KOPT-K1 (cell line): ENCODE results near the gene NRIP1.

ENCODE experiments used
- H3K27ac ChIP-seq: fragments of 200-600 bp; sonication (generic); 2 replicates; pipeline ENCODE4 v1.5.1; 2016; ENCODE audit warnings: antibody characterized with exemption, mild to moderate bottlenecking, low read depth, low read length; ENCODE audit not compliant: poor library complexity, severe bottlenecking
- H3K36me3 ChIP-seq: fragments of 200-600 bp; sonication (generic); 2 replicates; pipeline ENCODE4 v1.5.1; 2017; ENCODE audit warnings: antibody characterized with exemption, mild to moderate bottlenecking, low read length, moderate library complexity; ENCODE audit not compliant: insufficient read depth
- H3K9me3 ChIP-seq: fragments of 200-600 bp; sonication (generic); 2 replicates; pipeline ENCODE4 v1.5.1; 2017; ENCODE audit warnings: antibody characterized with exemption, low read length, mild to moderate bottlenecking; ENCODE audit not compliant: insufficient read depth, poor library complexity, severe bottlenecking

Gene NRIP1

GRCh38 chr21:15058854-15059263 is 5.9 kb downstream of the NRIP1 start:
- H3K36me3 ChIP-seq = no peaks in the 10 kb centered on the region
- H3K27ac ChIP-seq = no peak overlapping the region
- H3K9me3 ChIP-seq = no peaks in the 10 kb centered on the region

GRCh38 chr21:15057285-15057684 is 7.5 kb downstream of the NRIP1 start:
- no peaks in the 10 kb centered on the region for H3K9me3 ChIP-seq
- H3K36me3 ChIP-seq = no peaks in the 10 kb centered on the region
- H3K27ac ChIP-seq = no peak overlapping the region

- Histone ChIP-seq H3K27ac (no peak overlapping the region), H3K36me3 (no peaks in the 10 kb centered on the region), H3K9me3 (no peaks in the 10 kb centered on the region)
Measured at GRCh38 chr21:15054606-15055239, 10.1 kb downstream of the NRIP1 start.

GRCh38 chr21:15054089-15054488 is 10.7 kb downstream of the NRIP1 start:
- no peaks in the 10 kb centered on the region for H3K36me3 ChIP-seq
- no peak overlapping the region for H3K27ac ChIP-seq
- no peaks in the 10 kb centered on the region for H3K9me3 ChIP-seq

- H3K27ac ChIP-seq = no peak overlapping the region
- no peaks in the 10 kb centered on the region for H3K9me3 ChIP-seq
- no peaks in the 10 kb centered on the region for H3K36me3 ChIP-seq
Measured at GRCh38 chr21:15053500-15053899, 11.3 kb downstream of the NRIP1 start.

GRCh38 chr21:15052459-15052763 is 12.4 kb downstream of the NRIP1 start:
- Histone ChIP-seq H3K27ac (no peak overlapping the region), H3K36me3 (no peaks in the 10 kb centered on the region), H3K9me3 (no peaks in the 10 kb centered on the region)

GRCh38 chr21:15051644-15052458 is 12.9 kb downstream of the NRIP1 start:
- Histone ChIP-seq H3K36me3 (no peaks in the 10 kb centered on the region), H3K27ac (no peak overlapping the region), H3K9me3 (no peaks in the 10 kb centered on the region)

GRCh38 chr21:15050568-15051377 is 14.0 kb downstream of the NRIP1 start:
- Histone ChIP-seq H3K9me3 (no peaks in the 10 kb centered on the region), H3K27ac (no peak overlapping the region), H3K36me3 (no peaks in the 10 kb centered on the region)

- Histone ChIP-seq H3K9me3 (no peaks in the 10 kb centered on the region), H3K27ac (no peak overlapping the region), H3K36me3 (no peaks in the 10 kb centered on the region)
Measured at GRCh38 chr21:15045017-15045416, 19.8 kb downstream of the NRIP1 start.

- Histone ChIP-seq H3K9me3 (no peaks in the 10 kb centered on the region), H3K36me3 (no peaks in the 10 kb centered on the region), H3K27ac (no peak overlapping the region)
Measured at GRCh38 chr21:15042531-15042930, 22.3 kb downstream of the NRIP1 start.

GRCh38 chr21:15039607-15040299 is 25.0 kb downstream of the NRIP1 start:
- Histone ChIP-seq H3K9me3 (no peaks in the 10 kb centered on the region), H3K36me3 (no peaks in the 10 kb centered on the region), H3K27ac (no peak overlapping the region)

GRCh38 chr21:15037900-15038293 is 26.9 kb downstream of the NRIP1 start:
- H3K36me3 ChIP-seq = no peaks in the 10 kb centered on the region
- H3K9me3 ChIP-seq = no peaks in the 10 kb centered on the region
- H3K27ac ChIP-seq = no peak overlapping the region

- H3K27ac ChIP-seq = no peak overlapping the region
- no peaks in the 10 kb centered on the region for H3K9me3 ChIP-seq
- H3K36me3 ChIP-seq = no peaks in the 10 kb centered on the region
Measured at GRCh38 chr21:15037095-15037899, 27.5 kb downstream of the NRIP1 start.

- H3K9me3 ChIP-seq = no peaks in the 10 kb centered on the region
- no peaks in the 10 kb centered on the region for H3K36me3 ChIP-seq
- H3K27ac ChIP-seq = no peak overlapping the region
Measured at GRCh38 chr21:15036189-15036588, 28.6 kb downstream of the NRIP1 start.
